Prostate gland (tissue), 2 donors: ENCODE results near the gene TMEM174. TPM values are rescaled to one million over a fixed set of nuclear protein-coding genes. Genes with fewer than 3 reads are reported as not detected.

Experiments
- DNase-seq: peaks from one replicate; pipeline ENCODE4 v3.0.0-alpha.2; 2019; ENCODE audit warnings: low spot score
- H3K27ac ChIP-seq, 2 donors: fragments of 200-600 bp; sonication (generic); 2 replicates each; pipeline ENCODE4 v1.5.1; 2017 to 2019
- H3K27me3 ChIP-seq: fragments of 200-600 bp; sonication (generic); replicated peaks from 2 replicates; pipeline ENCODE4 v1.5.1; 2019; ENCODE audit not compliant: insufficient read depth
- H3K36me3 ChIP-seq, 2 donors: fragments of 200-600 bp; sonication (generic); 1 replicate in 1 of 2; 2 replicates in 1 of 2; pipeline versions ENCODE4 v1.5.1 to v1.8.1; 2017 to 2019
- H3K4me1 ChIP-seq: fragments of 200-600 bp; sonication (generic); replicated peaks from 2 replicates; pipeline ENCODE4 v1.5.1; 2019
- H3K4me3 ChIP-seq, 2 donors: fragments of 200-600 bp; sonication (generic); 2 replicates each; pipeline ENCODE4 v1.5.1; 2017 to 2019
- H3K9me3 ChIP-seq: fragments of 200-600 bp; sonication (generic); 2 replicates; pipeline ENCODE4 v1.5.1; 2017
- CTCF ChIP-seq, 4 experiments: fragments of 200-600 bp in 2 of 4; fragments of 450-650 bp in 2 of 4; sonication (generic) in 2 of 4; IDR thresholded peaks; 1 replicate in 3 of 4; 2 replicates in 1 of 4; pipeline ENCODE4 v1.5.1; 2016 to 2019; ENCODE audit warnings: antibody characterized with exemption in 4 of 4, mild to moderate bottlenecking in 2 of 4, moderate library complexity in 2 of 4
- POLR2A ChIP-seq: fragments of 450-650 bp; IDR thresholded peaks from one replicate; pipeline ENCODE4 v1.6.1; 2016; ENCODE audit warnings: antibody characterized with exemption, mild to moderate bottlenecking
- POLR2AphosphoS5 ChIP-seq: sonication (generic); formaldehyde crosslinking; IDR thresholded peaks from one replicate; pipeline ENCODE4 v1.6.1; 2017; ENCODE audit warnings: antibody characterized with exemption
- WGBS: methylation state at CpG from one replicate; pipeline ENCODE4 v1.1.5; 2018; 5-methylcytosine and 5-hydroxymethylcytosine counted together
- intact Hi-C: fragments of 100-400 bp; cut with DNase I; formaldehyde crosslinking; loops from one replicate; pipeline ENCODE4 v1.14.2; 2022
- total RNA-seq, 2 donors: library from RNA; depleted of rRNA; stranded (reverse); fragments of >200 nt; gene quantifications; one replicate each; pipeline ENCODE4 v1.1.0, GENCODE V29; 2016

Gene TMEM174
- total RNA-seq, 2 donors from 2014 or later: not detected

DNA sequence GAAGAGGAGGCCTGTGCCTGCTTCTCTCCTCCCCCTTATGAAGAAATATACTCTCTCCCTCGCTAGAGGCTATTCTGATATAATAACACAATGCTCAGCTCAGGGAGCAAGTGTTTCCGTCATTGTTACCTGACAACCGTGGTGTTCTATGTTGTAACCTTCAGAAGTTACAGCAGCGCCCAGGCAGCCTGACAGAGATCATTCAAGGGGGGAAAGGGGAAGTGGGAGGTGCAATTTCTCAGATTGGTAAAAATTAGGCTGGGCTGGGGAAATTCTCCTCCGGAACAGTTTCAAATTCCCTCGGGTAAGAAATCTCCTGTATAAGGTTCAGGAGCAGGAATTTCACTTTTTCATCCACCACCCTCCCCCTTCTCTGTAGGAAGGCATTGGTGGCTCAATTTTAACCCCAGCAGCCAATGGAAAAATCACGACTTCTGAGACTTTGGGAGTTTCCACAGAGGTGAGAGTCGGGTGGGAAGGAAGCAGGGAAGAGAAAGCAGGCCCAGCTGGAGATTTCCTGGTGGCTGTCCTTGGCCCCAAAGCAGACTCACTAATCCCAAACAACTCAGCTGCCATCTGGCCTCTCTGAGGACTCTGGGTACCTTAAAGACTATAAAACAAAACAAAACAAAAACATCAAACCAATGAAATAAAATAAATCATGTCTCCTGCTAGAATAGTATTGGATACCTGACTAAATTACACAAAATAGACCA is 1.3 kb downstream of the TMEM174 start:
- no peak for DNase-seq
- intact Hi-C loops: no loop called here
- WGBS: 59% methylated on average over 8 of the region's 8 CpGs
- no peaks in the 10 kb centered on the region for H3K9me3 ChIP-seq
- H3K27me3 ChIP-seq: no peaks in the 10 kb centered on the region
- no peak overlapping the region for H3K27ac ChIP-seq
- TF ChIP-seq POLR2A: no peak
- TF ChIP-seq CTCF (IDR thresholded peaks at IDR 0.05): no peak
- no peak for TF ChIP-seq POLR2AphosphoS5
- no peaks in the 10 kb centered on the region for H3K36me3 ChIP-seq
- no peak overlapping the region for H3K4me3 ChIP-seq
- no peaks in the 10 kb centered on the region for H3K4me1 ChIP-seq

GRCh38 chr5:73176250-73176649 is 3.3 kb downstream of the TMEM174 start:
- Histone ChIP-seq H3K27me3 (no peaks in the 10 kb centered on the region), H3K36me3 (no peaks in the 10 kb centered on the region), H3K4me3 (no peak overlapping the region), H3K9me3 (no peaks in the 10 kb centered on the region), H3K27ac (no peak overlapping the region), H3K4me1 (no peaks in the 10 kb centered on the region)
- WGBS: 70% methylated on average over 2 of the region's 2 CpGs
- intact Hi-C loops: no loop called here
- no peak for DNase-seq
- TF ChIP-seq POLR2AphosphoS5: no peak
- no peak for TF ChIP-seq CTCF (IDR thresholded peaks at IDR 0.05)

- Histone ChIP-seq H3K4me1 (no peaks in the 10 kb centered on the region), H3K4me3 (no peak overlapping the region), H3K27ac (no peak overlapping the region), H3K36me3 (no peaks in the 10 kb centered on the region), H3K27me3 (no peaks in the 10 kb centered on the region), H3K9me3 (no peaks in the 10 kb centered on the region)
- no peak for DNase-seq
- 87% methylated on average over 5 of the region's 5 CpGs for WGBS
- no peak for TF ChIP-seq POLR2AphosphoS5
- no peak for TF ChIP-seq CTCF (IDR thresholded peaks at IDR 0.05)
- no peak for TF ChIP-seq POLR2A
- intact Hi-C loops: no loop called here
Observed at GRCh38 chr5:73178265-73178664, 5.3 kb downstream of the TMEM174 start.

- no peaks in the 10 kb centered on the region for H3K36me3 ChIP-seq
- 82% methylated on average over 3 of the region's 3 CpGs for WGBS
- no peaks in the 10 kb centered on the region for H3K4me1 ChIP-seq
- H3K9me3 ChIP-seq: no peaks in the 10 kb centered on the region
- H3K27me3 ChIP-seq: no peaks in the 10 kb centered on the region
- no peak for TF ChIP-seq POLR2A
- TF ChIP-seq CTCF (IDR thresholded peaks at IDR 0.05): no peak
- TF ChIP-seq POLR2AphosphoS5: no peak
- intact Hi-C loops: no loop called here
- no peak for DNase-seq
- no peak overlapping the region for H3K27ac ChIP-seq
- no peak overlapping the region for H3K4me3 ChIP-seq
Observed at GRCh38 chr5:73179730-73180129, 6.7 kb downstream of the TMEM174 start.

- H3K27ac ChIP-seq: no peak overlapping the region
- H3K36me3 ChIP-seq: no peaks in the 10 kb centered on the region
- DNase-seq: no peak
- H3K4me1 ChIP-seq: no peaks in the 10 kb centered on the region
- no peaks in the 10 kb centered on the region for H3K9me3 ChIP-seq
- TF ChIP-seq POLR2A (no peak), POLR2AphosphoS5 (no peak), CTCF (IDR thresholded peaks at IDR 0.05) (no peak)
- intact Hi-C loops: no loop called here
- H3K27me3 ChIP-seq: no peaks in the 10 kb centered on the region
- no peak overlapping the region for H3K4me3 ChIP-seq
Observed at GRCh38 chr5:73180566-73180965, 7.6 kb downstream of the TMEM174 start.
